22Rv1 (cell line): ENCODE results near the gene FARS2.
"Not testable (repeated sequence)": the region's sequence is repeated elsewhere in the genome, so short reads cannot be mapped to it uniquely, and the experiment has no call there.

Experiments
- CTCF ChIP-seq: fragments of 450-650 bp; IDR thresholded peaks from 2 replicates; pipeline ENCODE4 v1.5.1; 2017; ENCODE audit warnings: mild to moderate bottlenecking
- ZFX ChIP-seq: fragments of 450-650 bp; IDR thresholded peaks from 2 replicates; pipeline ENCODE4 v1.6.1; 2017; ENCODE audit warnings: antibody characterized with exemption, borderline replicate concordance

GRCh38 chr6:5796555-5796954 lies 535.2 kb downstream of the FARS2 start:
- not testable (repeated sequence) for TF ChIP-seq CTCF, ZFX
